Measurements from ENCODE around the gene TRIP13.
"Not testable (repeated sequence)": the region's sequence is repeated elsewhere in the genome, so short reads cannot be mapped to it uniquely, and the experiment has no call there.

The TRIP13 gene

DNA sequence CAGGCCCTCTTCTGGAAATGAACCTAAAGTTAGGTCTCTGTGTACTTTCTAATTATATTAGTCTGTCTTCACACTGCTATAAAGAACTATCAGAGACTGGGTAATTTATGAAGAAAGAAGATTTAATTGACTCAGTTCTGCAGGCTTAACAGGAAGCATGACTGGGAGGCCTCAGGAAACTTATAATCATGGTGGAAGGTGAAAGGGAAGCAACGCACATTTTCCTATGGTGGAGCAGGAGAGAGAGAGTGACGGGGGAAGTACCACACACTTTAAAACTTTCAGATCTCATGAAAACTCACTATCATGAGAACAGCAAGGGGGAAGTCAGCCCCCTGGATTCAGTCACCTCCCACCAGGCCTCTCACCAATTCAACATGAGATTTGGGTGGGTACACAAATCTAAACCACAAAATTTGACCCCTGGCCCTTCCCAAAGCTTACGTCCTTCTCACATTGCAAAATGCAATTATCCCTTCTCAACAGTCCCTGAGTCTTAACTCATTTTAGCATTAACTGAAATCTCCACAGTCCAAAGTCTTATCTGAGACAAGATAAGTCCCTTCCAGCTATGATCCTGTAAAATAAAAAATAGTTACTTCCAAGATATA is 40.7 kb downstream of the TRIP13 start:
- H3K27ac ChIP-seq (ENCODE audit: extremely low read depth, low read depth, low read length), result no peak overlapping the region
- CTCF ChIA-PET, result interaction anchor here (0.7 to 4.6 kb wide), 9 partner anchors 10 to 711 kb away, joined by 3 to 38 read pairs (median 5); no protein-coding TSS in a partner anchor

DNA sequence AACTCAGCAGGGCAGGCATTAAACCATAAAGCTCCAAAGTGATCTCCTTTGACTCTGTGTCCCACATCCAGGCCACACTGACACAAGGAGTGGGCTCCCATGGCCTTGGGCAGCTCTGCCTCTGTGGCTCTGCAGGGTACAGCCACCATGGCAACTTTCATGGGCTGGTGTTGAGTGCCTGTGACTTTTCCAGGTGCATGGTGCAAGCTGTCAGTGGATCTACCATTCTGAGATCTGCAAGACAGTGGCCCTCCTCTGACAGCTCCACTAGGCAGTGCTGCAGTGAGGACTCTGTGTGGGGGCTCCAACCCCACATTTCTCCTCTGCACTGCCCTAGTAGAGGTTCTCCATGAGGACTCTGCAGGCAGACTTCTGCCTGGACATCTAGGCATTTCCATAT is 41.3 kb downstream of the TRIP13 start:
- H3K9me3 ChIP-seq (ENCODE audit: control insufficient read depth, insufficient read depth, low read depth, low read length); H3K4me3 ChIP-seq (ENCODE audit: low read depth, low read length); POLR2A ChIA-PET; H3K36me3 ChIP-seq (ENCODE audit: control insufficient read depth in 2 of 2, insufficient read depth in 1 of 2, low read length in 2 of 2); H3K27ac ChIP-seq (ENCODE audit: extremely low read depth, low read depth, low read length); H3K4me1 ChIP-seq (ENCODE audit: control insufficient read depth, insufficient read depth, low read length): not testable (repeated sequence)
- CTCF ChIA-PET, result interaction anchor here (0.7 to 4.6 kb wide), 10 partner anchors 11 to 710 kb away, joined by 3 to 38 read pairs (median 4); no protein-coding TSS in a partner anchor

More for the DNA sequence above, 40.7 kb downstream of the TRIP13 start:
- Histone ChIP-seq H3K36me3 (ENCODE audit: control insufficient read depth in 2 of 2, insufficient read depth in 1 of 2, low read length in 2 of 2) (peaks cover 0 to 2% of the 10 kb centered on the region in 2 experiments; a peak in 1 of 3 replicates), H3K9me3 (ENCODE audit: control insufficient read depth, insufficient read depth, low read depth, low read length) (no peaks in the 10 kb centered on the region; the same call in 1 of the 2 replicates), H3K4me1 (ENCODE audit: control insufficient read depth, insufficient read depth, low read length) (no peaks in the 10 kb centered on the region), H3K4me3 (ENCODE audit: low read depth, low read length) (no peak overlapping the region)
- POLR2A ChIA-PET, result no interaction called here
- TF ChIP-seq KLF10 (tag by site-specific recombination; IDR thresholded peaks at IDR 0.05) (no peak), BCL11B (tag by site-specific recombination; IDR thresholded peaks at IDR 0.05; ENCODE audit: low read depth) (no peak), ZSCAN16 (tag by site-specific recombination; IDR thresholded peaks at IDR 0.05) (no peak)

DNA sequence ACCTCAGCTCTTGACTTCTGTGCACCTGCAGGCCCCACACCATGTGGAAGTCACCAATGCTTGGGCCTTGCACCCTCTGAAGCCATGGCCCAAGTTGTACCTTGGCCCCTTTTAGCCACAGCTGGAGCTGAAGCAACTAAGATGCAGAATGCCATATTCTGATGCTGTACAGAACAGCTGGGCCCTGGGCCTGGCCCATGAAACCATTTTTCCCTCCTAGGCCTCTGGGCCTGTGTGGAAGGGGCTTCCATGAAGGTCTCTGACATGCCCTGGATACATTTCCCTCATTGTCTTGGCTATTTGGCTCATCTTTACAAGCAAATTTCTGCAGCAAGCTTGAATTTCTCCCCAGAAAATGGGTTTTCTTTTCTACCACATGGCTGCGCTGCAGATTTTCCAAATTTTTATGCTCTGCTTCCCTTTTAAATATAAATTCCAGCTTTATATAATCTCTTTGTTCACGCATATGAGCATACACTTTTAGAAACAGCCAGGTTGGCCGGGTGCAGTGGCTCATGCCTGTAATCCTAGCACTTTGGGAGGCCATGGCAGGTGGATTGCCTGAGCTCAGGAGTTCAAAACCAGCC is 41.8 kb downstream of the TRIP13 start:
- ChIA-PET CTCF (interaction anchor here (0.6 to 4.6 kb wide), 12 partner anchors 11 to 710 kb away, joined by 3 to 38 read pairs (median 4); no protein-coding TSS in a partner anchor), POLR2A (interaction anchor here (0.7 kb wide), 2 partner anchors 15 to 79 kb away, joined by 3 read pairs; no protein-coding TSS in a partner anchor)
- TF ChIP-seq ZNF585B (tag by site-specific recombination; IDR thresholded peaks at IDR 0.05) (peak; percentile 96), ZNF654 (tag by site-specific recombination; IDR thresholded peaks at IDR 0.05; ENCODE audit: low read depth) (0 out of 2 replicates have a peak, but pooled peaks have one; percentile 3)
- H3K27ac ChIP-seq (ENCODE audit: extremely low read depth, low read depth, low read length); H3K9me3 ChIP-seq (ENCODE audit: control insufficient read depth, insufficient read depth, low read depth, low read length); H3K36me3 ChIP-seq (ENCODE audit: control insufficient read depth in 2 of 2, insufficient read depth in 1 of 2, low read length in 2 of 2); H3K4me1 ChIP-seq (ENCODE audit: control insufficient read depth, insufficient read depth, low read length); H3K4me3 ChIP-seq (ENCODE audit: low read depth, low read length): not testable (repeated sequence)

DNA sequence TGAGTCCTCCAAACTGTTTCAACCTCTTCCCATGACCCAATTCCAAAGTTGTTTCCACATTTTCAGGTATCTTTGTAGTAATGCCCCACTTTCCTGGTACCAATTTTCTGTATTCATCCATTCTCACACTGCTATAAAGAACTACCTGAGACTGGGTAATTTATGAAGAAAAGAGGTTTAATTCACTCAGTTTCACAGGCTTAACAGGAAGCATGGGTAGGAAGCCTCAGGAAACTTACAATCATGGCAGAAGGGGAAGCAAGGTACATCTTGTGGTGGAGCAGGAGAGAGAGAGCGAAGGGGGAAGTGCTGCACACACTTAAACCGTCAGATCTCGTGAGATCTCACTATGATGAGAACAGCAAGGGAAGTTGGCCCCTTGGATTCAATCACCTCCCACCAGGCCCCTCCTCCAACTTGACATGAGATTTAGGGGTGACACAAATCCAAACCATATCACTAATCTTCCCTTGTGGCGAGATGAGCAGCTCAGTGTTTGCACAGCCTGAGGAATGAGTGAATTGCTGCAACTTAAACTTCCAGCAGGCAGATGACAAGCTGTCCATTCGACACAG is 42.9 kb downstream of the TRIP13 start:
- POLR2A ChIA-PET, result interaction anchor here (0.7 kb wide), 1 partner anchor 14 kb away, joined by 3 read pairs; no protein-coding TSS in a partner anchor
- CTCF ChIA-PET, result interaction anchor here (1.3 to 1.8 kb wide), 2 partner anchors 11 to 12 kb away, joined by 5 to 7 read pairs; no protein-coding TSS in a partner anchor
- peaks cover 0 to under 1% of the 10 kb centered on the region in 2 experiments; a peak in 1 of 3 replicates for H3K36me3 ChIP-seq (ENCODE audit: control insufficient read depth in 2 of 2, insufficient read depth in 1 of 2, low read length in 2 of 2)

DNA sequence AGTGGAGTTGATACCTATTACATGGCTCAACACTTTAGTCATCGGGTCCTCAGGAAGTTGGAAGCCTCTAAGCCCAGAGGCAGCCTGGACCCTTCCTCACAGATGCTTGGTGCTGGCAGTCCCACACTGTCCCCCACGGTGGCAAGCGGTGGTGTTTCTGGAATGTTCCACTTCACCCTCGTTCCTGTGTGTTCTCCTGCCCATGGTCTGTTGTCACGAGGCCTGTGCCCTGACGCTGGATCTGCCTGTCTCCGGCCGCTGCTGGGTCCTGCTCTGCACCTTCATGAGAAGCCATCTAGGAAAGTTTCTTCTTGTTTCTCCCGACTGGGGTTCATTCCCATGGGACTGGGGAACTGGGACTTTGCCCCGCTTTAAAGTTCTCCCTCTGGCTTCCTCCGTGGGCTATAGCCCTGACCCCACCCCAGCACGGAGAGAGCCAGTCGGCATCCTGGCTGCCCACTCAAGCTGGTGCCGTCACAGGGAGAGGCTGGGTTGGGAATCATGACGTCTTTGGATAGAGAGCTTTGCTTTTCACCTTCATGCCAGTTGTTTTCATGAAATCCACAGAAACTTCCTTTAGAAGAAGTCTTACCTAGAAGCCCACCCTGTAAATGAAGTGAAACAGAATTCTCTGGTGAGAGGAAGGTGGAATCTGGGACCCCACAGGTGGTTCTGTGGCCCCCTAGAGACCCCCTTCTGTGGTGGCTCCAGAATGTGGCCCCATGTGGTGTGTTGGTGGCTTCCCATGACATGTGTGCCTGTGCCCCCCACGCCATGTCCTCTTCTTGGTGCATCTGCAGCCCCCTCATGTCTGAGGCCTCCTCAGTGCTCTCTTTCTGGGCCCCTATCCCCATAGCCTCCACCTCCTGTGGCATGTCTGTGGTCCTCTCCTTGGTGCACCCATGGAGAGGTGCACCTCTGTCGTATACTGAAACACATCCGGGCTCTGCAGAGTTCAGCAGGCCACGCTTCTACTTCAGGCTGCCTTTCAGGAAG is 43.8 kb downstream of the TRIP13 start:
- POLR2A ChIA-PET, result no interaction called here
- H3K36me3 ChIP-seq (ENCODE audit: control insufficient read depth in 2 of 2, insufficient read depth in 1 of 2, low read length in 2 of 2), result no peaks in the 10 kb centered on the region
- H3K27ac ChIP-seq (ENCODE audit: extremely low read depth, low read depth, low read length), result no peak overlapping the region
- no peak overlapping the region for H3K4me3 ChIP-seq (ENCODE audit: low read depth, low read length)
- H3K9me3 ChIP-seq (ENCODE audit: control insufficient read depth, insufficient read depth, low read depth, low read length), result no peaks in the 10 kb centered on the region; the same call in 1 of the 2 replicates
- no peaks in the 10 kb centered on the region for H3K4me1 ChIP-seq (ENCODE audit: control insufficient read depth, insufficient read depth, low read length)
- CTCF ChIA-PET, result interaction anchor here (0.7 to 1.8 kb wide), 3 partner anchors 13 to 231 kb away, joined by 3 to 7 read pairs (median 4); no protein-coding TSS in a partner anchor
- TF ChIP-seq ZNF311 (tag by site-specific recombination; IDR thresholded peaks at IDR 0.05; ENCODE audit: borderline replicate concordance), result no peak
- TF ChIP-seq ZNF169 (tag by site-specific recombination; IDR thresholded peaks at IDR 0.05), result no peak
- TF ChIP-seq, protein P1, sequence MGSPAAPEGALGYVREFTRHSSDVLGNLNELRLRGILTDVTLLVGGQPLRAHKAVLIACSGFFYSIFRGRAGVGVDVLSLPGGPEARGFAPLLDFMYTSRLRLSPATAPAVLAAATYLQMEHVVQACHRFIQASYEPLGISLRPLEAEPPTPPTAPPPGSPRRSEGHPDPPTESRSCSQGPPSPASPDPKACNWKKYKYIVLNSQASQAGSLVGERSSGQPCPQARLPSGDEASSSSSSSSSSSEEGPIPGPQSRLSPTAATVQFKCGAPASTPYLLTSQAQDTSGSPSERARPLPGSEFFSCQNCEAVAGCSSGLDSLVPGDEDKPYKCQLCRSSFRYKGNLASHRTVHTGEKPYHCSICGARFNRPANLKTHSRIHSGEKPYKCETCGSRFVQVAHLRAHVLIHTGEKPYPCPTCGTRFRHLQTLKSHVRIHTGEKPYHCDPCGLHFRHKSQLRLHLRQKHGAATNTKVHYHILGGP (tag by site-specific recombination; IDR thresholded peaks at IDR 0.05), result no peak
- no peak for TF ChIP-seq ZNF138 (tag by site-specific recombination; IDR thresholded peaks at IDR 0.05; ENCODE audit: borderline replicate concordance)
- TF ChIP-seq ZNF560 (tag by site-specific recombination; IDR thresholded peaks at IDR 0.05; ENCODE audit: borderline replicate concordance), result no peak
- no peak for TF ChIP-seq ZFP69B (tag by site-specific recombination; IDR thresholded peaks at IDR 0.05)
- TF ChIP-seq GLI2 (tag by site-specific recombination; IDR thresholded peaks at IDR 0.05; ENCODE audit: borderline replicate concordance, low read depth), result no peak
- no peak for TF ChIP-seq GLI4 (tag by site-specific recombination; IDR thresholded peaks at IDR 0.05)
- TF ChIP-seq ZNF701 (tag by site-specific recombination; IDR thresholded peaks at IDR 0.05), result no peak
- TF ChIP-seq ZNF473 (tag by site-specific recombination; IDR thresholded peaks at IDR 0.05), result no peak

More for the DNA sequence above, 42.9 kb downstream of the TRIP13 start:
- TF ChIP-seq KLF9 (tag by site-specific recombination; IDR thresholded peaks at IDR 0.05; ENCODE audit: low read depth) (no peak), ZEB2 (tag by site-specific recombination; IDR thresholded peaks at IDR 0.05) (no peak), KLF16 (tag by site-specific recombination; IDR thresholded peaks at IDR 0.05) (no peak)
- Histone ChIP-seq H3K27ac (ENCODE audit: extremely low read depth, low read depth, low read length) (no peak overlapping the region), H3K4me1 (ENCODE audit: control insufficient read depth, insufficient read depth, low read length) (no peaks in the 10 kb centered on the region), H3K4me3 (ENCODE audit: low read depth, low read length) (no peak overlapping the region), H3K9me3 (ENCODE audit: control insufficient read depth, insufficient read depth, low read depth, low read length) (no peaks in the 10 kb centered on the region; the same call in 1 of the 2 replicates)

Data from HEK293 (cell line).